Stimulated activated CD8-positive, alpha-beta memory T cell treated with anti-CD3 and anti-CD28 coated beads, Interleukin-15, amount 100 ng/mL, for 1 hour (primary cell): ENCODE results near the gene NRG2.

Experiments
- DNase-seq: peaks from one replicate; pipeline ENCODE4 v3.0.0-alpha.2; 2020; ENCODE audit warnings: low read depth

NRG2 gene

GRCh38 chr5:140040358-140040757 lies 2.7 kb downstream of the NRG2 start:
- no peak for DNase-seq

GRCh38 chr5:140039561-140039960 lies 3.5 kb downstream of the NRG2 start:
- DNase-seq = no peak

- no peak for DNase-seq
Measured at GRCh38 chr5:140038373-140038957, 4.6 kb downstream of the NRG2 start.

DNA sequence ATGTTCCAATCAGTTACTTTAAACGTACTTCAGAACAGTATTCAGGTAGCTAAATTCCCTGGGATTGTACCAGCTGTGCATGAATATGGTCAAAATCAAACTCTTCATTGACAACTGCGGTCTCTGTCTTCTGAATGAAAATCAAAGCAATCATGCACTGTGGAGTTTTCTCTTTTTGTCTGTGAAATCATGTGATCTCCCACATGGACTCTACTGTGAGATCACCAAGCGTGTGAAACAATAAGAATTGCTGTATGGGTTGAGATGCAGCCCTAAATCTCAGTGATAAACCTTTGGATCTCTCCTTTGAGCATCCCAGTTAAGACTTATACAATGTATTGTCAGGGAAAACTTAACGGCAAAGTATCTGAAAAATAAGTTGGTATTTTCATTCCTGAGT lies 6.1 kb downstream of the NRG2 start:
- DNase-seq = no peak

DNA sequence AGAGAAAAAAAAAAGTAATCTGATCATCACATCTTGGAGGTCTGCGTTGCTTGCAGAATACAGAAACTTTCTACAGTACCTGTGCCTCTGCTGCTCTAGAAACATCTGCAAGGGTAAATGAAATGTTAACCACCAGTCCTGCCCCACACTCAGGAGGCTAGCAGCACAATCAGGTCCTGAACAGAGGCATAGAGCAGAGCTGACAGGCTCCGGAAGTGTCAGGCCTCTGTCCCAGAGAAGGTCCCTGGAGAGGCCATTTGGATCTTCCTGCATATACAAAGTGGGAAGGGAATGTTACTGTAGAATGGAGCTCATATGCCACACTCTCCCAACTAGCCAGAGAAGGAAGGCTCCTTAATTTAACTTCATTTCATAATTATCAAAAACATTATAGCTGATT lies 7.2 kb downstream of the NRG2 start:
- no peak for DNase-seq

GRCh38 chr5:140033037-140033760 lies 9.9 kb downstream of the NRG2 start:
- DNase-seq = no peak

DNA sequence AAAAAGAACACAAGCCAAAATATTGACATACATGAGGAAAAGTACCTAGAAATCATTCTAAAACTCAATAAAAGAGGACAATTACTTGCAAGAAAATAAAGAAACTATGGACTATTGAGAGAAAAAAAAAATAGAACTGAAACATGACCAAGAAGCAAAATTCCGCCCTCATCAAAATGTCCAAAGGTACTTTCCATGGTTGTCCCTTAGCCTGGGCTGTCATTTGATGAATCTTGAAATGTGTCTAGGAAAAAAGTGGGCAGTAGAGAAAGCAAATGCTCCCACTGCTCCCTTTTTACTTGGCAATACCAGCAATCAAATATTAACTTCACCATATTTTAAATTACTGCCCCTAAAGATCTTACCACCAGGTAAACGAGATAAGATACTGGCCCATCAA lies 10.8 kb downstream of the NRG2 start:
- no peak for DNase-seq

DNA sequence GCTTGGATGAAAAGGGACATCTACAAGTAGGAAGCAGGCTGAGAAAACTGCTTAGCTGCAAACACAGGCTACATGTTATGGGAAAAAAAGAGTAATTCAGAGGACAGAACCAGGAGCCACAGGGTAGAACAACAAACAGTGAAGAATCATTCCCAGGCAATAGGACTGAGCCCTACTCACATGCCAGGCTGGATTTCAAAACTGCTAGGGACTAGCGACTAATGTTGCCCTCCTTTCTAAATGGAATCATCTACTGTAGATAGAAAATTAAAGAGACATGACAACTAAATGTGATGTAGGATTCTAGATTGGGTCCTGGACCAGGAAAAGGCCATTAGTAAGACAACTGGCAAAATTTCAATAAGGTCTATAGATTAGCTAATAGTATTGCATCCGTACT lies 15.3 kb downstream of the NRG2 start:
- no peak for DNase-seq

- no peak for DNase-seq
Measured at GRCh38 chr5:140025736-140026135, 17.4 kb downstream of the NRG2 start.

GRCh38 chr5:140024928-140025327 lies 18.2 kb downstream of the NRG2 start:
- no peak for DNase-seq

GRCh38 chr5:140023611-140024191 lies 19.4 kb downstream of the NRG2 start:
- no peak for DNase-seq

DNA sequence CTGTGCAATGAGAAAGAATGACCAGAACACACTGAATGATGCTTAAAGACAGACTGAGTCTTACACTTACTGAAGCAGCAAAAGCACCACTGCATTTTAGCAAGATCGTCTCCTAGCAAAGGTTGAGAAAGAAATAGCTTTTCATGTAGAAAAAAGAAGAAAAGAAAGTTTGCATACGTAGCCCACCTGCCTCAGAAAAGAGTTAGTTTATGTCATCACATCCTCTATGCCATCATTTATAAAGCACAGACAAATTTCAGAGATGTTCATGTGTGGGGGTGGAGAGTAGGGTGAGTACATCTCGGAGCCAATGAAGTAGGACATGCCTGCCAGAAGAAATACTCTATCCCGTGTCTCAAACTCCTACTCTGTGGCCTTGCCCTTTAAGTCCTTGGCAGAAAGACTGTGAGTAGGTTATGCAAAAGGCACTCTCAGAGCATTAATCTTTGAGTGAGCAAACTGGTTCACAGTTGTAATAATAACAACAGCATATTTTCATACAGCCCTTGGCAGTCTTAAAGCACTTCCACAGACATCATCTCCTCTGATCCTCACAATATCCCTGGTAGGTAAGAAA lies 22.4 kb downstream of the NRG2 start:
- DNase-seq = no peak

- no peak for DNase-seq
Measured at GRCh38 chr5:140018920-140019644, 24.0 kb downstream of the NRG2 start.

GRCh38 chr5:140018517-140018916 lies 24.6 kb downstream of the NRG2 start:
- no peak for DNase-seq

GRCh38 chr5:140018096-140018481 lies 25.0 kb downstream of the NRG2 start:
- no peak for DNase-seq

- no peak for DNase-seq
Measured at GRCh38 chr5:140017397-140018095, 25.6 kb downstream of the NRG2 start.

DNA sequence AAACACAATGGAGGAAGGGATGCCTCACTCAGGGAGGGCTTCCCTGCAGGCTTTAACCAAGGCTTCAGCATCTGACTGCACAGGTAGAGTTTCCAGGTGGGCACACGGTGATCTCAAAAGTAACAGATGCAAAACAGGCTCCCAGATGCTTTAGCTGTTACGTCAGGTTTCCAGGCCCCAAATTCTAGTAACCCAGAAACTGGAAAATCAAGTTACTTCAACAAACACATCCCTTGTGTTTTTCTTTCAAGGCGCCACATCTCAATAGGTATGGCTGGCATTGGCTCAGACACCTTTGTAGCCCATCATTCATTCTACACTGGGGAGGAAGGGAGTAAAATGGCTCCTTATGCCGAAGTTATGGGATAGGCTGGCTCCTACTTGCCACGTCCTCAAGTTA lies 27.4 kb downstream of the NRG2 start:
- no peak for DNase-seq

DNA sequence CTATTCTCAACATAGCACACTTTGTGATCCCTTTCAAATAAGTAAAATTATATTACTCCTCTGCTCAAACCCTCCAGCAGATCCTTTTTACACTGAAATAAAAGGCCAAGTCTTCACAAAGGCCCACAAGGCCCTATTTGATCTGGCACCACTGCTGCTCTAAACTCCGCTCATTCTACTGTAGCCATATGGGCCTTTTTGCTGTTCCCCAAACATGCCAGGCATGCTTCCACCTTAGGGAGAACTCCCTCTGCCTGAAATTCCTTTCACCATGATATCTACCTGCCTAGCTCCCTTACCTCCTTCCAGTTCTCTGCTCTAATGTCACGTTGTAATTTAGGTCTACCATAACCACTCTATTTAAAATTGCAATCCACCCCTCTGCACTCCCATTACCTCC lies 28.3 kb downstream of the NRG2 start:
- DNase-seq = no peak

GRCh38 chr5:140013536-140013935 lies 29.6 kb downstream of the NRG2 start:
- DNase-seq = no peak

- DNase-seq = no peak
Measured at GRCh38 chr5:140012443-140012842, 30.7 kb downstream of the NRG2 start.

GRCh38 chr5:140011297-140011802 lies 31.7 kb downstream of the NRG2 start:
- no peak for DNase-seq

DNA sequence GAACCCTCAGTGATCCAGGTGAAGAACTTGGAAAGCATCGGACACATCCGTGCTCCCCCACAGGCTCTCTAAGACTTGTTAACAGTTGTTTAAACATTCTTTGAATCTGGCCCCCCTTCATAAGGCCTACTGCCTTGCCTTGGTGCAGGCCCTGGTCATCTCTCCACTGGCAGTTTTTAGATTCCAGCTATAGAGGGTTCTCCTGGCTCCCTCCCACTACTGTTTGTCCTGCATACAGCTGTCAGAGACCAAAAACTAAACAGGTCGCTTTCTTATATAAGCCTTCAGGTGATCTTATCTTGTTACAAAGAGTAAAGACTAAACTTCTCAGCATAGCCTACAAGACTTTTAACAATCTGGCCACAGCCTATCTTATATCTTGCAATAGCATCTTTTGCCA lies 32.3 kb downstream of the NRG2 start:
- DNase-seq = no peak
